Measurements from ENCODE around the gene CAMKK1. TPM values are rescaled to one million over a fixed set of nuclear protein-coding genes. Genes with fewer than 3 reads are reported as not detected.
A peak's percentile ranks its signal among the peaks of the same experiment; 100 is the strongest.

CAMKK1 gene
- total and polyA plus RNA-seq, 2 of the 4 experiments (the other 2 are of a cell fraction): 4.1 to 8.2 TPM

DNA sequence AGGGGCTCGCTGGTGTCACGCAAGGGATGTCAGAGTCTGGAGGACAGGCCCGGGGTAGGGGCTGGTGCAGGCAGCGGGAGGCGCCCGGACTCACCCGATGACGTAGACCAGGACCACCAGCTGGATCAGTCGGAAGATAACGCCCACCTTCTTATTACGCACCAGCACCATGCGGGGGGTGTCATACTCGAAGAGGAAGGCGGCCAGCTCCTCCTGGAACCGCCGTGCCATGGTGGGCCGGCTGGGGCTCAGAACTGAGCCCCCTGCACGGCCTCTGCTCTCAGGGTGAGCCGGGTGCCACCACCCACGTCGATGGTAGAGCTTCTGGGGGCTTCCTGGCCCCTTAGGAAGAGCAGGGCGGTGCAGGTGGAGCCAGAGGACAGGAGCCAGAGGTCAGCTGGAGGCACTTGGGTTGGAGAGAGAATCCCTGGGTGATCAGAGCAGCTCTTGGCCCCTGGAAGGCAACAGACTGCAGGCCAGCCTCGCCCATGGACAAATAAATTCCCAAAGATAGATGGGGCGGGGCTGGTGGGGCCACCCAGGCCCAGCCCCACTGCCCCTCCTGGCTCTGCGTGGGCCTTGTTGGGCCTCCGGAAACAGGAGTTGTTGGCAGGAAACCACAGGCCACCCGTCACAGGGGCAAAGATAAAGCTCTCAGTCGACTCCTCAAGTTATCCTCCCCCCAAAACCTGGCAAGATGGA, 23.3 kb upstream of the CAMKK1 start, which contains the start of gene P2RX1:
TSS of gene P2RX1 (minus strand) at position 471 of the 702 bp plus-strand sequence. CDS start at position 231, 240 bp downstream.
- H4K8ac ChIP-seq (ENCODE audit: low read depth in 2 of 2, low read length in 2 of 2): no peak within 1 kb of the TSS
- TF ChIP-seq NFE2L2 (IDR thresholded peaks at IDR 0.05; ENCODE audit: low read depth, low read length) (no peak), CHD1 (IDR thresholded peaks at IDR 0.05; ENCODE audit: low read depth, low read length) (no peak), MAZ (IDR thresholded peaks at IDR 0.05; ENCODE audit: borderline replicate concordance, low read depth, low read length) (no peak), FOS (IDR thresholded peaks at IDR 0.05; ENCODE audit: low read depth, low read length) (no peak), MXI1 (IDR thresholded peaks at IDR 0.05; ENCODE audit: borderline replicate concordance, low read depth, low read length) (no peak), USF2 (IDR thresholded peaks at IDR 0.05; ENCODE audit: low read depth, low read length) (no peak), RFX5 (IDR thresholded peaks at IDR 0.05; ENCODE audit: low read depth, low read length) (no peak), SMC3 (IDR thresholded peaks at IDR 0.05; ENCODE audit: low read depth, low read length) (no peak), MAFK (IDR thresholded peaks at IDR 0.05; ENCODE audit: low read depth, low read length) (no peak), RCOR1 (IDR thresholded peaks at IDR 0.05; ENCODE audit: insufficient replicate concordance, low read length) (no peak), RAD21 (IDR thresholded peaks at IDR 0.05; ENCODE audit: low read length) (no peak)
- H4K20me1 ChIP-seq (ENCODE audit: insufficient read depth, low read length): no peaks in the 10 kb centered on the region
- no peaks in the 10 kb centered on the region for H3K9me3 ChIP-seq (ENCODE audit: control insufficient read depth, insufficient read depth, low read length)
- no TSS peak for BruUV-seq (replicated peaks)
- H3K4me2 ChIP-seq (ENCODE audit: low read depth, low read length): no peak within 1 kb of the TSS
- peaks cover 5% of the 10 kb centered on the region; the same call in 1 of the 2 replicates for H3K4me1 ChIP-seq (ENCODE audit: control insufficient read depth, insufficient read depth, low read length)
- H3K56ac ChIP-seq (ENCODE audit: extremely low read depth, insufficient read depth, low read length): no peak within 1 kb of the TSS
- DNase-seq (no peak), ATAC-seq (ENCODE audit: low read depth) (no peak)
- H2AK5ac ChIP-seq (ENCODE audit: low read depth, low read length): peak within 1 kb of the TSS; percentile 59; the same call in 1 of the 2 replicates
- no peaks in the 10 kb centered on the region for H3K27me3 ChIP-seq (ENCODE audit: control insufficient read depth, insufficient read depth, low read length)
- H3K9me1 ChIP-seq (ENCODE audit: insufficient read depth, low read length): no peaks in the 10 kb centered on the region
- in situ Hi-C loops (cut with MboI; ENCODE audit: low sequenced_read_pairs) (no loop called here), intact Hi-C loops (cut with micrococcal nuclease) (loop anchor here (2.0 kb wide), 1 partner anchor 93 kb away; no protein-coding TSS in a partner anchor), dilution Hi-C loops (cut with HindIII; ENCODE audit: low sequenced_read_pairs, unreplicated experiment) (no loop called here)
- no peak within 1 kb of the TSS for H3K9ac ChIP-seq (ENCODE audit: low read depth, low read length)
- no peak within 1 kb of the TSS for H2BK15ac ChIP-seq (ENCODE audit: low read depth, low read length)
- POLR2A ChIA-PET (ENCODE audit: unreplicated experiment): no interaction called here
- H3K36me3 ChIP-seq (ENCODE audit: control insufficient read depth, insufficient read depth, low read length): no peaks in the 10 kb centered on the region
- H3K14ac ChIP-seq (replicated peaks; ENCODE audit: low read depth, low read length): no peak within 1 kb of the TSS
- H3K79me1 ChIP-seq (ENCODE audit: low read depth in 1 of 2, low read length in 2 of 2): no peaks in the 10 kb centered on the region
- H2BK120ac ChIP-seq (ENCODE audit: low read depth, low read length): no peak within 1 kb of the TSS
- CTCF ChIA-PET: no interaction called here
- no peak within 1 kb of the TSS for H3K4ac ChIP-seq (ENCODE audit: low read depth, low read length)
- H4K5ac ChIP-seq (ENCODE audit: low read depth, low read length): no peak within 1 kb of the TSS
- peak within 1 kb of the TSS; percentile 72 for H2AK9ac ChIP-seq (replicated peaks; ENCODE audit: low read depth, low read length, poor library complexity)
- H2AFZ ChIP-seq (replicated peaks; ENCODE audit: low read length, poor library complexity): peak within 1 kb of the TSS; percentile 43
- no peak within 1 kb of the TSS for H3K4me3 ChIP-seq (ENCODE audit: insufficient read depth, low read depth, low read length)
- no peak within 1 kb of the TSS for H2BK20ac ChIP-seq (ENCODE audit: low read depth, low read length)
- no peak within 1 kb of the TSS for H3K18ac ChIP-seq (ENCODE audit: low read depth, low read length)
- no peak within 1 kb of the TSS for H3K23ac ChIP-seq (ENCODE audit: low read depth, low read length)
- H4K91ac ChIP-seq (ENCODE audit: insufficient read depth, low read depth, low read length): no peak within 1 kb of the TSS
- H2BK5ac ChIP-seq (ENCODE audit: low read depth, low read length, poor library complexity, severe bottlenecking): no peak within 1 kb of the TSS
- H3K27ac ChIP-seq (ENCODE audit: insufficient read depth, low read length): no peak within 1 kb of the TSS
- WGBS, 2 experiments (ENCODE audit: extremely low coverage in 2 of 2, insufficient read length in 1 of 2): 79% methylated on average over 10 of the region's 28 CpGs; no CpG with 5 or more reads in 1 of the 2 experiments
